Anterior cingulate cortex (tissue), 58 donors: ENCODE measurements around the gene NTN4.
"Not testable (repeated sequence)": the region's sequence is repeated elsewhere in the genome, so short reads cannot be mapped to it uniquely, and the experiment has no call there.

Experiments used
- DNase-seq, 58 donors: peaks; one replicate each; lab custom pipeline; 2025; lab: John Stamatoyannopoulos, UW

NTN4 gene

DNA sequence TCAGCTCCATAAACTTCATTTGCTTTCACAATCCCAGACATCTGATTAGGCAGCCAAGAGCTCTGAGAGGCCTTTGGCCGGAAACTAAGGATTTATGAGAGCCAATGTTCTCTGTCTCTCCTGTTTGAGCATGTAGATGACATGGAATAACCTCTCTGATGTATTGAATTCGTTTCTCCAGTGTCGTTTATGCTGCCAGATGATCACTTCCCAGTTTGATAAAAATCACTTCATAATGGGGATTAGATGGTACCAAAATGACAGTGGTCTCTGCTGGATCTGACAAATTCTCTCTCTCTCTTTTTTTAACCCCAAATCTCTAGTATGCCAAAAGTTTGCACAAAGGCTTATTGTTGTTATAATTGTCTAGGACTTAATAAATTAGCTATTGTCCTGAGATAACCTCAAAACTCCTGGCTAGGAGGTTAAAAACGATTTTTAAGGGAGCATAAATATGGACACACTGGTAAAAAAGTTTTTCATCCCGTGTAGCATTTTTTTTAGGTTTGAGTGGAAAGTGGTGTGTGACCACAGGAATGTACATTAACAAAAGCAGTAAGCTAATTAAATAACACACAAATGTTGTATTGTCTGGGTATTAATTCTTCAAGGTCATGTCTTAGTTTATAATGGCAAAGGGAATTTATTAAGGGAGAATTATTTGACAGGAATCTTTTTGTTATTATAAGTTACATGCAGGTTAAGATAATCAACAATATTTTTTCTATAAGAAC, 156.7 kb downstream of the NTN4 start:
- DNase-seq, result peak in 1 of 58 donors; percentile 1

DNA sequence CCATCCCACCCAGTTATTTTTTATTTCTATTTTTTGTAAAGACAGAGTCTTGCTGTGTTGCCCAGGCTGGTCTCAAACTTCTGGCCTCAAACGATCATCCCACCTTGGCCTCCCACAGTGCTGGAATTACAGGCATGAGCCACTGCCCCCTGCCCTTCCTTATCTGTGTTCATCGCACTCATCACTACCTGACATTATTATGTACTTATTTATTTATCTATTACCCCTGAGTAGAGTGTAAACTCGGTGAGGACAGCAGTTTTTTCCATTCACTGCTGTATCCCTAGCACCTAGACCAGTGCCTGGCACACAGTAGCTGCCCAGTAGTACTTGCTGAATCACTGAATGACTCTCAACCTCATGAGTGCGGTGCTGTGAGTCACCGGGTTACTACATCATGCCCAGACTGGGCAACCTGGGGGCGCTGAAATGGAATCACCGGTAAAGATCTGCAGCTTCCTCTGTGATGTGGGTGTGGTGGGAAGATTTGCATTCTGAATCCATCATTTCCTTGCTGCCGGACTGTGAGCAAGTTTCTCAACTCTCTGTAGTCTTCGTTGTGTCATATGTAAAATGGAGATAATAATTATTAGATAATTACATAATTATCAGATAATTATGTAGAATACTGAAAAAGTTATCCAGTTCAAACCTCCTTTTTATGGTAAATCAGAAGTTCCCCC, 157.4 kb downstream of the NTN4 start:
- peak in 1 of 58 donors; percentile 7 for DNase-seq

GRCh38 chr12:95630496-95630895, 160.1 kb downstream of the NTN4 start:
- DNase-seq, result no peak

DNA sequence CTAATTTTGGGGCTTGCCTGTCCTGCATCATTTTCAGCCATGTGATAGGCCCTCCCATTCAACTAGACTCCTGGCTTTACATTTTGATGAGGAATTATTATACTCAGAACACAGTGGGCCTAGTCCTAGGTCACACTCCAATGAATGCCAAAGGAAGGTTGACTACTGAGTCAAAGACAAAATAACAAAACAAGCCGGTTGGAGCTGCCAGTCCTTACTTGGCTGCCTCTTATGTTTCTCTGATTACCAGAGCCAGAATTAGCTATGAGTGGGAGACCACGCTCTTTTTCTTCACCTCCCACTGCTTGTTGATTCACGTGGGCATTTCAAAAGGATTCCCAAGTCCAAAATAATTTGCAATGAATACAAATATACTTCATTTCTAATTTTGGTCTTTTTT, 161.2 kb downstream of the NTN4 start:
- DNase-seq, result peak in 10 of 58 donors; percentile 4 to 37 (median 14)

- DNase-seq, result no peak
Measured at GRCh38 chr12:95626854-95627253, 163.7 kb downstream of the NTN4 start.

GRCh38 chr12:95625012-95625411, 165.6 kb downstream of the NTN4 start:
- DNase-seq, result no peak

- no peak for DNase-seq
Measured at GRCh38 chr12:95624589-95624988, 166.0 kb downstream of the NTN4 start.

DNA sequence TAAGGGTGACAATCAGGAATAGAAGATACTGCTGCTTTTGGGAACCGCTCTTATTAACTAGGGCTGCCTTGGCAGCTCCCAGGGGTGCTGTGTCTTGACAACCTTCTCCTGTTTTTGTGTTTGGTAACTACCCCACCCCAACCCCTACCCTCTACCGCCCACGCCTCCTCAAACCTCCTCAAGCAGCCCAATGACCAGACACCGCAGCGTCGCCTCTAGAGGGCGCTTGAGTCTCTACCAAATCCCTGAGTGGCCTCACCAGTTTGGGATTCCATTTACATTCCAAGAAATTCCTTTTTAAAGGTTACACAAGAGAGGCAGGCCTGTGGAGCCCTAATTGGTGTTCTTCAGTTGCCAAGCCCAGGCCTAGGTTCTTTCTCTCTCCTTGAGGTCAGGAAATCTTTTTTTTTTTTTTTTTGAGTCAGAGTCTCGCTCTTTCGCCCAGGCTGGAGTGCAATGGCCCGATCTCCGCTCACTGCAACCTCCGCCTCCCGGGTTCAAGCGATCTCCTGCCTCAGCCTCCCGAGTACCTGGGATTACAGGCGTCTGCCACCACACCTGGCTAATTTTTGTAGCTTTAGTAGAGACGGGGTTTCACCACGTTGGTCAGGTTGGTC, 166.9 kb downstream of the NTN4 start:
- peak in 24 of 58 donors; percentile 1 to 37 (median 8) for DNase-seq

GRCh38 chr12:95622879-95623278, 167.7 kb downstream of the NTN4 start:
- no peak for DNase-seq

- DNase-seq, result no peak
Measured at GRCh38 chr12:95621725-95622124, 168.8 kb downstream of the NTN4 start.

- no peak for DNase-seq
Measured at GRCh38 chr12:95620171-95620570, 170.4 kb downstream of the NTN4 start.

DNA sequence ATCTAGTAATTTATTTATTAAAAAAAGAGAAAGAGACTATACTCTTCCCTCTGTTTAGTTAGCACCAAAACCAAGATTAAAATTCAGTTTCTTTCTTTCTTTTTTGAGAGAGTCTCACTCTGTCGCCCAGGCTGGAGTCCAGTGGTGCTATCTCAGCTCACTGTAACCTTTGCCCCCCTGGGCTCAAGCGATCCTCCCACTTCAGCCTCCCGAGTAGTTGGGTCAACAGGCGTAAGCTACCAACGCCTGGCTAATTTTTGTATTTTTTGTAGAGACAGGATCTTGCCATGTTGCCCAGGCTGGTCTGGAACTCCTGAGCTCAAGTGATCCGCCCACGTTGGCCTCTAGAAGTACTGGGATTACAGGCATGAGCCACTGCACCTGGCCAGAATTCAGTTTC, 174.1 kb downstream of the NTN4 start:
- DNase-seq, result not testable (repeated sequence)

DNA sequence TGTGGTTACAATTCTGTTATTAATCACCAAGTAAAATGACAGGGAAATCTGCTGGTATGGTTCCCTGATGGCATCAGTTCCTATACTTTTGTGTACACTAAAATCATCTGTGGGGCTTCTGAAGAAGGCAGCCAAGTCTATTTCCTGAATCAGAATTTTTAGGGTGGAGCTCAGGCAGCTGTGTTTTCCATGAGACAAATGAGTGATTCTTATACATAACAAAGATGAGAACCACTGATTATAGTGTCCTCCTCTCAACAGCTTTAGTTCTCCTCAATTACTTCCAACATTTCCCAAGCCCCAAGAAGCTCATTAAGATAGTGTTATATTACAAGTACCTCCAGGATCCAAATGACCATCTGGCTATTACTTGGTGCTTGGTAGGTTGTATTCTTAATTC, 174.8 kb downstream of the NTN4 start:
- no peak for DNase-seq

GRCh38 chr12:95614390-95614982, 176.1 kb downstream of the NTN4 start:
- no peak for DNase-seq

DNA sequence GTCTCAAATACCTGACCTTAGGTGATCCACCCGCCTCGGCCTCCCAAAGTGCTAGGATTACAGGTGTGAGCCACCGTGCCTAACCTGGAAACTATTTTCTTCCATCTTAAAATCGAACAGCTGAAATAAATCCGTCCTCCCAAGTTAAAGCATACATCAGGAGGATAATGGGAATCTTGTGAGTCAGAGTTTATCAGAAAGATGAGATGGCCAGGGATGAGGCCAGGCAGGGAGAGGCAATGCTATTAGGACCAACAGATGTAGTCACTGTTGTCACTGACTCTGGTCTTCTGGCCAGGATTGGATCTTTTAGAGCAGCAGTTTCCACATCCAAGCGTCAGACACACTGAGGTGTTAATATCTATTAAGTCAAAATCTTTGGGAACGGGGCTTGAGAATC, 177.5 kb downstream of the NTN4 start:
- DNase-seq, result no peak

DNA sequence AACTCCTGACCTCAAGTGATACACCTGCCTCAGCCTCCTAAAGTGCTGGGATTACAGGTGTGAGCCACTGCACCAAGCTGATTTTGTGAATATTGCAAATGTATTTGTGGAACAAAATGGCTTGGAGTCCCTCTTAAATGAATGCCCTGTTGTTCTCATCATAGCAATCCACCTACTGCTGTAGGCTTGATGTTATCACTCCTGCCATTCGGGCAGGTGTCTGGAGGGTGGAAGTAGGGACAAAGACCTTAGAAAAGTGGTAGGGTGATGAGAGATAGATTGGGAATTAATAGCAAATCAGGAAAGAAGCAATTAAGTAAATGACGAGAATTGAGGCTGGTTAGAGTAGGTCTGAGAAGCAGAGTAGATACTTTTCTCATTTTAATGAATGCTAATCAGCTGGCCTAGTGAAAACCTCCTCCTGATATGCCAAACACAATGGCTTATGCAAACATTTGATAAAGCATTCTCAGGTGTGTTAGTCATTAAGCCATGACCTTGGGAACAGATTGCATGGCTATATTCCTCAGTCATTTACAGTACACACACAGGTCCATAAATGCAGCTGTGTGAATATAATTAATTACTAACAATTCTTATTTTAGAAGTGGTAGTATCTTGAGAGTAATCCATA, 178.8 kb downstream of the NTN4 start:
- DNase-seq, result no peak

GRCh38 chr12:95608252-95609033, 182.1 kb downstream of the NTN4 start:
- peak in 18 of 58 donors; percentile 2 to 37 (median 10) for DNase-seq
